T-helper 2 cell treated with Interferon-gamma antibody and Interleukin-4, amounts not matched to agents 100 ng/mL and 5 ng/mL, for 36 hours (primary cell): ENCODE measurements around the gene USP13. TPM values are rescaled to one million over a fixed set of nuclear protein-coding genes. Genes with fewer than 3 reads are reported as not detected.

Experiments used
- total RNA-seq: library from RNA; stranded (reverse); gene quantifications from 2 replicates; pipeline ENCODE4 v1.2.3, GENCODE V29; 2022

USP13 gene
- total RNA-seq, 1 donor from 2014 or later = 13.0 TPM

Other genes with a start within 250 kb of the USP13 start
- gene GNB4, start 201.6 kb upstream of the USP13 start, total RNA-seq = 10.8 and 11.9 TPM in 2 replicates
- gene ACTL6A, start 90.1 kb upstream of the USP13 start, total RNA-seq = 101 and 106 TPM in 2 replicates
- 38.9 and 47.4 TPM in 2 replicates for gene MRPL47, start 48.4 kb upstream of the USP13 start, total RNA-seq
- 76.7 and 84.3 TPM in 2 replicates for gene NDUFB5, start 48.2 kb upstream of the USP13 start, total RNA-seq